Measurements from ENCODE around the gene OSTC. TPM values are rescaled to one million over a fixed set of nuclear protein-coding genes. Genes with fewer than 3 reads are reported as not detected.

Gene OSTC
- total and polyA plus RNA-seq, 9 donors: 52.0 to 110 (median 74.0) TPM

GRCh38 chr4:108624263-108625056 is 25.9 kb upstream of the OSTC start:
- intact Hi-C loops (cut with DNase I): no loop called here
- Histone ChIP-seq H3K27me3 (no peaks in the 10 kb centered on the region), H3K27ac (no peak overlapping the region), H3K36me3 (no peaks in the 10 kb centered on the region), H3K9me3 (no peaks in the 10 kb centered on the region), H3K4me3 (no peak overlapping the region), H3K4me1 (ENCODE audit: insufficient read depth) (peaks cover 3% of the 10 kb centered on the region)
- DNase-seq: no peak
- TF ChIP-seq CTCF (IDR thresholded peaks at IDR 0.05) (no peak), EP300 (IDR thresholded peaks at IDR 0.05) (no peak), POLR2A (IDR thresholded peaks at IDR 0.05) (no peak)
- 54 to 67% (median 58%) methylated on average over 2 of the region's 2 CpGs for WGBS, 3 donors

GRCh38 chr4:108626056-108626455 is 24.3 kb upstream of the OSTC start:
- intact Hi-C loops (cut with DNase I): no loop called here
- TF ChIP-seq CTCF (IDR thresholded peaks at IDR 0.05): no peak
- no peak for TF ChIP-seq EP300 (IDR thresholded peaks at IDR 0.05)
- no peak for TF ChIP-seq POLR2A (IDR thresholded peaks at IDR 0.05)
- Histone ChIP-seq H3K27me3 (no peaks in the 10 kb centered on the region), H3K36me3 (no peaks in the 10 kb centered on the region), H3K27ac (no peak overlapping the region), H3K9me3 (no peaks in the 10 kb centered on the region), H3K4me1 (ENCODE audit: insufficient read depth) (peaks cover 3% of the 10 kb centered on the region), H3K4me3 (no peak overlapping the region)
- DNase-seq: no peak
- WGBS, 3 donors: 91 to 100% (median 96%) methylated on average over 1 of the region's 1 CpG

- no peak overlapping the region for H3K4me3 ChIP-seq
- H3K36me3 ChIP-seq: no peaks in the 10 kb centered on the region
- DNase-seq: no peak
- no peak for TF ChIP-seq CTCF (IDR thresholded peaks at IDR 0.05)
- TF ChIP-seq EP300 (IDR thresholded peaks at IDR 0.05): no peak
- TF ChIP-seq POLR2A (IDR thresholded peaks at IDR 0.05): no peak
- intact Hi-C loops (cut with DNase I): no loop called here
- no peaks in the 10 kb centered on the region for H3K27me3 ChIP-seq
- H3K27ac ChIP-seq: no peak overlapping the region
- H3K4me1 ChIP-seq (ENCODE audit: insufficient read depth): no peaks in the 10 kb centered on the region
- no peaks in the 10 kb centered on the region for H3K9me3 ChIP-seq
These were observed 22.0 kb upstream of the OSTC start for GRCh38 chr4:108628411-108628810.

GRCh38 chr4:108635070-108635655 is 15.2 kb upstream of the OSTC start:
- Histone ChIP-seq H3K9me3 (no peaks in the 10 kb centered on the region), H3K36me3 (no peaks in the 10 kb centered on the region), H3K27ac (no peak overlapping the region), H3K4me3 (no peak overlapping the region), H3K27me3 (no peaks in the 10 kb centered on the region), H3K4me1 (ENCODE audit: insufficient read depth) (no peaks in the 10 kb centered on the region)
- no peak for DNase-seq
- intact Hi-C loops (cut with DNase I): no loop called here
- WGBS, 3 donors: 77 to 88% (median 82%) methylated on average over 8 of the region's 8 CpGs
- no peak for TF ChIP-seq CTCF (IDR thresholded peaks at IDR 0.05)
- no peak for TF ChIP-seq POLR2A (IDR thresholded peaks at IDR 0.05)
- TF ChIP-seq EP300 (IDR thresholded peaks at IDR 0.05): no peak
